ENCODE results near the gene TK2.

Gene TK2

GRCh38 chr16:66490774-66491715, 58.9 kb downstream of the TK2 start:
- Histone ChIP-seq H3K27me3 (ENCODE audit: control insufficient read depth, insufficient read depth, low read length) (no peaks in the 10 kb centered on the region), H3K36me3 (ENCODE audit: control insufficient read depth, insufficient read depth, low read length) (no peaks in the 10 kb centered on the region), H3K4me1 (peaks cover 9% of the 10 kb centered on the region), H3K4me2 (ENCODE audit: low read length) (no peak overlapping the region), H3K9ac (no peak overlapping the region), H2AFZ (no peak overlapping the region), H3K4me3 (ENCODE audit: low read depth, low read length) (no peak overlapping the region), H3K79me2 (no peaks in the 10 kb centered on the region), H3K27ac (no peak overlapping the region), H3K9me3 (ENCODE audit: control insufficient read depth, low read length) (no peaks in the 10 kb centered on the region)
- no peak for TF ChIP-seq CTCF (IDR thresholded peaks at IDR 0.05)

GRCh38 chr16:66489818-66490217, 60.1 kb downstream of the TK2 start:
- H3K36me3 ChIP-seq (ENCODE audit: control insufficient read depth, insufficient read depth, low read length) = no peaks in the 10 kb centered on the region
- H3K9me3 ChIP-seq (ENCODE audit: control insufficient read depth, low read length) = no peaks in the 10 kb centered on the region
- no peaks in the 10 kb centered on the region for H3K79me2 ChIP-seq
- H3K27me3 ChIP-seq (ENCODE audit: control insufficient read depth, insufficient read depth, low read length) = no peaks in the 10 kb centered on the region
- H3K27ac ChIP-seq = no peak overlapping the region
- H2AFZ ChIP-seq = no peak overlapping the region
- H3K4me2 ChIP-seq (ENCODE audit: low read length) = no peak overlapping the region
- no peak overlapping the region for H3K4me3 ChIP-seq (ENCODE audit: low read depth, low read length)
- no peak for TF ChIP-seq CTCF (IDR thresholded peaks at IDR 0.05)
- no peak overlapping the region for H3K9ac ChIP-seq
- peaks cover 9% of the 10 kb centered on the region for H3K4me1 ChIP-seq

DNA sequence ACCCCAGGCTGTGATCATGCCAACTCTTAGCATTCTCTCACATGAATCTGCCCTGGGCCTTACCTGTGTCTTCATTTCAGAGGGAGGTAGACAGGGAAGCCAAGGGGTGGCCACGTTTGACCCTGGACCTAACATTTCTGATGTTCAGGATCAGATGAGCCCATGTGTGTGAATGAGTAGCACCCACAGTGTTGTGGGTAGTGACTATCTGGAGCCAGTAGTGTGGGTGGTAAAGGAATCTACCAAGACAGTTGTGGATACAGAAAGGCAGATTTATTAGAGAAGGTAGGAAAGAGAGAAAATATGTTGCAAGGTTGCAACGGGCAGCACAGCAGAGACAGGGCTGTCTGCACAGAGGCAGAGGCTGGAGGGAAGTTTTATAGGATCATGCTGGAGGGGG, 60.5 kb downstream of the TK2 start:
- Histone ChIP-seq H3K9ac (no peak overlapping the region), H3K4me2 (ENCODE audit: low read length) (no peak overlapping the region), H3K4me3 (ENCODE audit: low read depth, low read length) (no peak overlapping the region), H3K9me3 (ENCODE audit: control insufficient read depth, low read length) (no peaks in the 10 kb centered on the region), H3K4me1 (peaks cover 9% of the 10 kb centered on the region), H3K27ac (no peak overlapping the region), H3K36me3 (ENCODE audit: control insufficient read depth, insufficient read depth, low read length) (no peaks in the 10 kb centered on the region), H3K79me2 (no peaks in the 10 kb centered on the region), H3K27me3 (ENCODE audit: control insufficient read depth, insufficient read depth, low read length) (no peaks in the 10 kb centered on the region), H2AFZ (no peak overlapping the region)
- no peak for TF ChIP-seq CTCF (IDR thresholded peaks at IDR 0.05)

DNA sequence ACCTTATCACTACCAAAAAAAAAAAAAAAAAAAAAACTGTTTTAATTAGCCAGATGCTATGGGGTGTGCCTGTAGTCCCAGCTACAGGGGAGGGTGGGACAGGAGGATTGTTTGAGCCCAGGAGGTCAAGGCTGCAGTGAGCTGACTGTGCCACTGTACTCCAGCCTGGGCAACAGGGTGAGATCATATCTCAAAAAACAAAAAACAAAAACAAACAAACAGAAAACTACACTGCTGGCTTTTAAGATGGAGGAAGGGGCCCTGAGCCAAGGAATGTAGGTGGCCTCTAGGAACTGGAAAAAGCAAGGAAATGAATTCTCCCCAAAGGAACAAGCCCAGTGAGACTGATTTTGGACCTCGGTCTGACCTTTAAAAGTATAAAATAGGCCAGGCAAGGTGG, 61.4 kb downstream of the TK2 start:
- no peaks in the 10 kb centered on the region for H3K79me2 ChIP-seq
- H3K9ac ChIP-seq = no peak overlapping the region
- no peak overlapping the region for H3K4me3 ChIP-seq (ENCODE audit: low read depth, low read length)
- no peaks in the 10 kb centered on the region for H3K9me3 ChIP-seq (ENCODE audit: control insufficient read depth, low read length)
- H3K4me2 ChIP-seq (ENCODE audit: low read length) = no peak overlapping the region
- no peak overlapping the region for H3K27ac ChIP-seq
- H2AFZ ChIP-seq = no peak overlapping the region
- no peak for TF ChIP-seq CTCF (IDR thresholded peaks at IDR 0.05)
- H3K27me3 ChIP-seq (ENCODE audit: control insufficient read depth, insufficient read depth, low read length) = no peaks in the 10 kb centered on the region
- H3K4me1 ChIP-seq = peaks cover 9% of the 10 kb centered on the region
- H3K36me3 ChIP-seq (ENCODE audit: control insufficient read depth, insufficient read depth, low read length) = no peaks in the 10 kb centered on the region
